ENCODE data around the gene NRARP.

The NRARP gene

GRCh38 chr9:137286975-137287383 is 15.1 kb downstream of the NRARP start (continued):
- TF ChIP-seq ZNF280D (tag by site-specific recombination; IDR thresholded peaks at IDR 0.05) (no peak), BCL11A (tag by site-specific recombination; IDR thresholded peaks at IDR 0.05; ENCODE audit: low read depth) (no peak), KLF1 (tag by site-specific recombination; IDR thresholded peaks at IDR 0.05) (0 out of 2 replicates have a peak, but pooled peaks have one; percentile 23), PRDM10 (tag by site-specific recombination; IDR thresholded peaks at IDR 0.05) (no peak), ZBTB10 (tag by site-specific recombination; IDR thresholded peaks at IDR 0.05) (no peak), ZBTB17 (tag by site-specific recombination; IDR thresholded peaks at IDR 0.05) (peak; percentile 47), PRDM6 (tag by site-specific recombination; IDR thresholded peaks at IDR 0.05) (no peak), ZBTB26 (tag by site-specific recombination; optimal IDR thresholded peaks at IDR 0.05) (no peak), ZNF26 (tag by site-specific recombination; IDR thresholded peaks at IDR 0.05) (no peak), MZF1 (tag by site-specific recombination; IDR thresholded peaks at IDR 0.05; ENCODE audit: borderline replicate concordance) (no peak), ZNF10 (tag by site-specific recombination; IDR thresholded peaks at IDR 0.05) (no peak), ZNF280C (tag by site-specific recombination; IDR thresholded peaks at IDR 0.05) (no peak), ZNF350 (tag by site-specific recombination; IDR thresholded peaks at IDR 0.05) (no peak), WT1 (tag by site-specific recombination; IDR thresholded peaks at IDR 0.05) (0 out of 2 replicates have a peak, but pooled peaks have one; percentile 31), ZIC2 (tag by site-specific recombination; IDR thresholded peaks at IDR 0.05) (no peak), ZNF324 (tag by site-specific recombination; IDR thresholded peaks at IDR 0.05) (no peak), ZNF645 (tag by site-specific recombination; IDR thresholded peaks at IDR 0.05) (no peak), ZNF148 (tag by site-specific recombination; IDR thresholded peaks at IDR 0.05; ENCODE audit: borderline replicate concordance) (no peak)
